Epithelial cell of esophagus (primary cell): ENCODE results near the gene C10orf105.

Experiments used
- DNase-seq: peaks from one replicate; pipeline ENCODE4 v3.0.0; 2010; ENCODE audit warnings: low read depth
- H3K4me3 ChIP-seq: 2 replicates; pipeline ENCODE4 v1.5.1; 2011; ENCODE audit warnings: mild to moderate bottlenecking, low read length, control low read depth
- CTCF ChIP-seq: IDR thresholded peaks from 2 replicates; pipeline ENCODE4 v1.5.1; 2011; ENCODE audit warnings: low read depth, mild to moderate bottlenecking, low read length, control low read depth, inconsistent platforms; ENCODE audit not compliant: insufficient read depth; ENCODE audit errors: missing control alignments

Gene C10orf105

GRCh38 chr10:71706216-71707121, 13.1 kb downstream of the C10orf105 start:
- DNase-seq: no peak
- H3K4me3 ChIP-seq: no peak overlapping the region
- TF ChIP-seq CTCF: no peak

GRCh38 chr10:71705582-71705981, 14.0 kb downstream of the C10orf105 start:
- no peak overlapping the region for H3K4me3 ChIP-seq
- peak; percentile 63 for DNase-seq
- no peak for TF ChIP-seq CTCF

- H3K4me3 ChIP-seq: no peak overlapping the region
- TF ChIP-seq CTCF: no peak
- DNase-seq: no peak
Observed at GRCh38 chr10:71704816-71705215, 14.8 kb downstream of the C10orf105 start.

- no peak overlapping the region for H3K4me3 ChIP-seq
- no peak for TF ChIP-seq CTCF
- no peak for DNase-seq
Observed at GRCh38 chr10:71703577-71703976, 16.0 kb downstream of the C10orf105 start.

GRCh38 chr10:71701496-71702132, 18.0 kb downstream of the C10orf105 start:
- no peak overlapping the region for H3K4me3 ChIP-seq

GRCh38 chr10:71700731-71701368, 18.7 kb downstream of the C10orf105 start:
- TF ChIP-seq CTCF: no peak
- no peak for DNase-seq
- H3K4me3 ChIP-seq: no peak overlapping the region

More at GRCh38 chr10:71701496-71702132, 18.0 kb downstream of the C10orf105 start:
- DNase-seq: no peak
- no peak for TF ChIP-seq CTCF
